Activated CD4-positive, alpha-beta T cell treated with anti-CD3 and anti-CD28 coated beads, Interleukin-10, Interleukin-2, amounts not matched to agents 100 ng/mL and 50 ng/mL, durations not matched to agents 16 hours and 8 hours (primary cell): ENCODE results near the gene CFAP65.
A peak's percentile ranks its signal among the peaks of the same experiment; 100 is the strongest.

Source experiments
- DNase-seq: peaks from one replicate; pipeline ENCODE4 v3.0.0-alpha.2; 2020

Gene CFAP65, protein sequence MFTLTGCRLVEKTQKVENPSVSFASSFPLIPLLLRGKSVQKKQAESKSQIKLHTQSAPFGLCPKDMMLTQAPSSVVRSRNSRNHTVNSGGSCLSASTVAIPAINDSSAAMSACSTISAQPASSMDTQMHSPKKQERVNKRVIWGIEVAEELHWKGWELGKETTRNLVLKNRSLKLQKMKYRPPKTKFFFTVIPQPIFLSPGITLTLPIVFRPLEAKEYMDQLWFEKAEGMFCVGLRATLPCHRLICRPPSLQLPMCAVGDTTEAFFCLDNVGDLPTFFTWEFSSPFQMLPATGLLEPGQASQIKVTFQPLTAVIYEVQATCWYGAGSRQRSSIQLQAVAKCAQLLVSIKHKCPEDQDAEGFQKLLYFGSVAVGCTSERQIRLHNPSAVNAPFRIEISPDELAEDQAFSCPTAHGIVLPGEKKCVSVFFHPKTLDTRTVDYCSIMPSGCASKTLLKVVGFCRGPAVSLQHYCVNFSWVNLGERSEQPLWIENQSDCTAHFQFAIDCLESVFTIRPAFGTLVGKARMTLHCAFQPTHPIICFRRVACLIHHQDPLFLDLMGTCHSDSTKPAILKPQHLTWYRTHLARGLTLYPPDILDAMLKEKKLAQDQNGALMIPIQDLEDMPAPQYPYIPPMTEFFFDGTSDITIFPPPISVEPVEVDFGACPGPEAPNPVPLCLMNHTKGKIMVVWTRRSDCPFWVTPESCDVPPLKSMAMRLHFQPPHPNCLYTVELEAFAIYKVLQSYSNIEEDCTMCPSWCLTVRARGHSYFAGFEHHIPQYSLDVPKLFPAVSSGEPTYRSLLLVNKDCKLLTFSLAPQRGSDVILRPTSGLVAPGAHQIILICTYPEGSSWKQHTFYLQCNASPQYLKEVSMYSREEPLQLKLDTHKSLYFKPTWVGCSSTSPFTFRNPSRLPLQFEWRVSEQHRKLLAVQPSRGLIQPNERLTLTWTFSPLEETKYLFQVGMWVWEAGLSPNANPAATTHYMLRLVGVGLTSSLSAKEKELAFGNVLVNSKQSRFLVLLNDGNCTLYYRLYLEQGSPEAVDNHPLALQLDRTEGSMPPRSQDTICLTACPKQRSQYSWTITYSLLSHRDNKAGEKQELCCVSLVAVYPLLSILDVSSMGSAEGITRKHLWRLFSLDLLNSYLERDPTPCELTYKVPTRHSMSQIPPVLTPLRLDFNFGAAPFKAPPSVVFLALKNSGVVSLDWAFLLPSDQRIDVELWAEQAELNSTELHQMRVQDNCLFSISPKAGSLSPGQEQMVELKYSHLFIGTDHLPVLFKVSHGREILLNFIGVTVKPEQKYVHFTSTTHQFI (N-terminal part only)

GRCh38 chr2:219041252-219041651, at the start of gene CFAP65:
CFAP65 (minus strand) TSS chr2:219041516; CDS start chr2:219039048, 2,468 bp downstream.
- peak; percentile 34 for DNase-seq

- no peak for DNase-seq
Observed at GRCh38 chr2:219090436-219091299, 49.4 kb upstream of the CFAP65 start.

DNA sequence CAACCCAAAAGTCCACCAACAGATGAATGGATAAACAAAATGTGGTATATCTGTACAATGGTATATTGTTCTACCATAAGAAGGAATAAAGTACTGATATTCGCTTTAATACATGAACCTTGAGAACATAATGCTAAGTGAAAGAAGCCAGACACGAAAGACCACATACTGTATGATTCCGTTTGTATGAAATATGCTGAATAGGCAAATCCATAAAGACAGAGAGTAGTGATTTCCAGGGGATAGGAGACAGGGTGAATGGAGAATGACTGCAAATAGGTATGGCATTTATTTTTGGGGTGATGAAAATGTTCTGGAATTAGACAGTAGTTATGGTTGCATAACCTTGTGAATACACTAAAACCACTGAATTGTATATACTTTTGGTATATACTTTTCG, 48.0 kb upstream of the CFAP65 start:
- no peak for DNase-seq

DNA sequence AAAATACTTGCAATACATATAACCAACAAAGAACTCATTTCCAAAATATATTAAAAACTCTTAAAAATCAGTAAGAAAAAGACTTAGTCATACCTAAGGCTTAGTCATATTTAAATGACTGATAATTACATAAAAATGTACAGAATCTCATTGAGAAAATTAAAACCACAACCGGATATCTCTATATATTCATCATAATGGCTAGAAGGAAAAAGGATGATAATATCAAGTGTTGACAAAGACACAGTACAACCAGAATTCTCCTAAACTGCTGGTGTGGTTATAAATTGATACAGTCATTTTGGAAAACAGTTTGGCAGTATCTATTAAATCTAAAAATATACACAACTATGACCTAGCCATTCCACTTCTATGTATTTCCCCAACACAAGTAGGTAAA, 46.5 kb upstream of the CFAP65 start:
- DNase-seq = no peak

DNA sequence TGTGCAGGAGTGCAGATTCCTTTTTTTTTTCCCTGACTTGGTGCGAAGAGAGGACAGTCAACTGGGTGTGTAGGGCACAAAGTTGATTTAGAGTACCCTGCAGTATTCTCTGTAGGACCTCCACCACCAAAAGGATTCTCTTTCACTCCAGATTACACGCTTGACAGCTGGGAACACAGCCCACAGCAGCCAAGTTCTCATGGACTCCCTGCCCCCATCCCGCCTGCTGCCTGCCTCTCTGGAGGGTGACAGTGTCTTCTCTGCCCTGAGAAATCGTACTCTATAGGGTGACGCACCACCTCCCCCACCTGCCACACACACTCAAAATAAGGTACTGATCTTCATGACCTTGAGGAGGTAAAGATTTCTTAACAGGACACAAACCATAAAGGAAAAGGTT, 46.0 kb upstream of the CFAP65 start:
- no peak for DNase-seq

GRCh38 chr2:219086196-219086595, 44.9 kb upstream of the CFAP65 start:
- DNase-seq = no peak

GRCh38 chr2:219084791-219085190, 43.5 kb upstream of the CFAP65 start:
- DNase-seq = no peak

GRCh38 chr2:219082332-219082958, 41.1 kb upstream of the CFAP65 start:
- no peak for DNase-seq

DNA sequence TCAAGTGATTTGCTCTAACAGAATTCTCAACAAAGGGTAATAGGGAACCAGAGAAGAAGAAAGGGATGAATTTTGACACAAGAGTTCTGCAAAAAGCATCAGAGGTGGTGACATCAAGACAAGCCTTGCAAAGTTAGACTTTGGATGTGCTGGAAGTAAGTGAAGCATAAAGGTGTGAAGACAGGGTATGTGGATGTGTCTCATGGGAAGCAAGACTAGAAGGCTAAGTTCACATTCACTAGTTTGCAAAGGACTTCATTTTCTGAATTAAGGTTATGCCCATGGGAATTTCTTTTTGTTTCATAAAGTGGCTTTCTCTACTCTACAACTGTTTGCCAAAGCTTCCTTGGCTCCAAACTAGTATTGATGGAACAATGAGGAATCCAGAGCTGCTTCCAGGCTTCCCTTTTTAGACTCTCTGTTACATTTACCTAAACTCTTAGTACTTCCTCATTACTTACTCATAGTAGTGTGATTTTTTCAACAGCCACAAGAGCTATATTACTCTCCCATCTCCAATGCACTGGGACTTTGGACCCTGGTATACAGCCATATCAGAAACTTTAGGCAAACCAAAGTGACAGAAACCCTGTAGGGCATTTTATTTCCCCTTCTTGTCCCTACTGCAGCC, 40.5 kb upstream of the CFAP65 start:
- no peak for DNase-seq

- DNase-seq = no peak
Observed at GRCh38 chr2:219081096-219081495, 39.8 kb upstream of the CFAP65 start.

GRCh38 chr2:219079417-219079816, 38.1 kb upstream of the CFAP65 start:
- no peak for DNase-seq

- DNase-seq = no peak
Observed at GRCh38 chr2:219078951-219079350, 37.6 kb upstream of the CFAP65 start.

DNA sequence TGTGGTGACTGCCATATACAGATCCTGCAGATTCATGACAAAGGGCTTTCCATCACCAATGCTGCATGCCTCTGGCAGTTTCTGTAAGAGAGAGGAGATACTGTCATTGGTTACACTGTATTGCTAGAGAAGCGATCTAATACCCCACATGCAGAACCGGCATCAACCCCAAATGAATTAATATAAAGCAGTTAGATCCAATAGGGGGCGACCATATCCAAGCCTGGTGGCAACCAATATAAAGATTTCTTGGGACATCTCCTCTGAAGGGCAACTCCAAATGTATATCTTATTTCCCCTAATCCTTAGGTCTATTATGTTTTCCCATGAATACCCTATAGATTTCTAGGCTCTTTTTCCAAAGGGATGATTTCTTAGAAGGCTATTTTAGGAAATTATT, 36.8 kb upstream of the CFAP65 start:
- no peak for DNase-seq

DNA sequence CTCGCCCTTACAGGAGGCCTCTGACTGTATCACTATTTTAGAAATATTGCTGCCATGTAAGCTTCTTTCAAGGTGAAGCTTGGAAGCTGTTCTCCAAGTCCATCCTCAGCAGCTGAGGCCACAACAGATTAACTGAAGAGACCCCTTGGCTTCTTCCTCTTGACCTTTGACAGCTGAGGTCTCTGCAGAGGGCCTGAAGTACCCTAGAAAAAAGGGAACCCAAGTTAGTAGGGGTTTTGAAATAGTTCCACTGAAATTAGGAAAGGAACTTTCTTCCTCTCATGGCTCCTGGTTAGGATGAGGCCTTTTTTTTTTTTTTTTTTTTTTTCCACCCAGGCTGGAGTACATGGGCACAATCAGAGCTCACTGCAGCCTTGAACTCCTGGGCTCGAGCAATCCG, 34.9 kb upstream of the CFAP65 start:
- no peak for DNase-seq

- DNase-seq = peak; percentile 41
Observed at GRCh38 chr2:219073413-219074129, 32.3 kb upstream of the CFAP65 start.

- no peak for DNase-seq
Observed at GRCh38 chr2:219072741-219073250, 31.5 kb upstream of the CFAP65 start.

- DNase-seq = no peak
Observed at GRCh38 chr2:219071131-219071816, 30.0 kb upstream of the CFAP65 start.

GRCh38 chr2:219065484-219065883, 24.2 kb upstream of the CFAP65 start:
- DNase-seq = no peak

DNA sequence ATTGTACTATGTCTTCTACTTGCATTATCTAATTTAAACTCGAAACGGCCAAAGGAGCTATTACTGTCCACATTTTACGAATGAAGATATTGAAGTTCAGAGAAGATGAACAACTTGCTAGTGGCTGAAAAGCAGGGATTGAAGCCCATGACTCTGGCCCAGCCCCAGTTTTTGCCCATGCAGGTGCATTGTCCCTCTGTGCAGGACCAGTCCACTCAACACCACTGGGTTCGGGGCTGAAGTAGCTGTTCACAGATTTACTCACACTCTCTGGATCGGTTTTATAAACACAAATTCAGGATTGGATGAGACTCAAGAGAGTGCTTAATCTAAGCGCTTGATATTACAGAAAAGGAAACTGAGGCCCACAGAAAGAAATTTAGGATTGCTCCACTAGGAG, 20.8 kb upstream of the CFAP65 start:
- no peak for DNase-seq
